DOHH2 (cell line): ENCODE data around the gene HMCN2.
"Not testable (repeated sequence)": the region's sequence is repeated elsewhere in the genome, so short reads cannot be mapped to it uniquely, and the experiment has no call there.

Experiments
- H3F3A ChIP-seq: fragments of 200-600 bp; sonication (generic), shearing (Covaris generic); 2 replicates; pipeline ENCODE4 v1.6.0; 2016; ENCODE audit warnings: antibody characterized with exemption, mild to moderate bottlenecking; ENCODE audit not compliant: control insufficient read depth, insufficient read depth
- H3K27ac ChIP-seq: fragments of 200-600 bp; sonication (generic); 2 replicates; pipeline ENCODE4 v1.5.1; 2014; ENCODE audit warnings: low read depth, mild to moderate bottlenecking, low read length, moderate library complexity
- H3K27me3 ChIP-seq: fragments of 200-600 bp; sonication (generic); 2 replicates; pipeline ENCODE4 v1.6.1; 2014; ENCODE audit warnings: mild to moderate bottlenecking, low read length, mixed read lengths; ENCODE audit not compliant: control insufficient read depth
- H3K36me3 ChIP-seq: fragments of 200-600 bp; sonication (generic); 2 replicates; pipeline ENCODE4 v1.6.1; 2014; ENCODE audit warnings: mild to moderate bottlenecking, low read length, moderate library complexity, mixed read lengths; ENCODE audit not compliant: control insufficient read depth
- H3K4me1 ChIP-seq: fragments of 200-600 bp; sonication (generic); 2 replicates; pipeline ENCODE4 v1.6.1; 2014; ENCODE audit warnings: mild to moderate bottlenecking, low read length, mixed read lengths; ENCODE audit not compliant: control insufficient read depth
- H3K4me2 ChIP-seq: fragments of 200-600 bp; sonication (generic); 2 replicates; pipeline ENCODE4 v1.6.0; 2014; ENCODE audit warnings: mild to moderate bottlenecking, low read length, moderate library complexity
- H3K4me3 ChIP-seq: fragments of 200-600 bp; sonication (generic); 2 replicates; pipeline ENCODE4 v1.5.1; 2014; ENCODE audit warnings: mild to moderate bottlenecking, low read length, mixed read lengths
- H3K79me2 ChIP-seq: fragments of 200-600 bp; sonication (generic); 2 replicates; pipeline ENCODE4 v1.6.1; 2014; ENCODE audit warnings: mild to moderate bottlenecking, low read length, mixed read lengths; ENCODE audit not compliant: control insufficient read depth
- H3K9me2 ChIP-seq: fragments of 200-600 bp; sonication (generic); replicated peaks from 2 replicates; pipeline ENCODE4 v1.6.1; 2014; ENCODE audit warnings: mild to moderate bottlenecking, low read length, mixed read lengths; ENCODE audit not compliant: control insufficient read depth
- H3K9me3 ChIP-seq: fragments of 200-600 bp; sonication (generic); 2 replicates; pipeline ENCODE4 v1.6.1; 2014; ENCODE audit warnings: antibody characterized with exemption, low read length, mixed read lengths; ENCODE audit not compliant: control insufficient read depth, insufficient read depth
- H4K20me1 ChIP-seq: fragments of 200-600 bp; sonication (generic); 2 replicates; pipeline ENCODE4 v1.6.0; 2014; ENCODE audit warnings: low read depth, mild to moderate bottlenecking, antibody characterized with exemption, low read length, moderate library complexity; ENCODE audit not compliant: control insufficient read depth, insufficient read depth
- CTCF ChIP-seq: fragments of 200-600 bp; sonication (generic); IDR thresholded peaks from one replicate; pipeline ENCODE4 v1.5.1; 2014; ENCODE audit warnings: antibody characterized with exemption, mild to moderate bottlenecking, low read depth, low read length; ENCODE audit not compliant: poor library complexity, severe bottlenecking
- EZH2phosphoT487 ChIP-seq: fragments of 200-600 bp; sonication (generic); IDR thresholded peaks from 2 replicates; pipeline ENCODE4 v1.6.1; 2017; ENCODE audit warnings: borderline replicate concordance, mild to moderate bottlenecking, antibody characterized with exemption, low read length, moderate library complexity, mixed read lengths

HMCN2 gene

DNA sequence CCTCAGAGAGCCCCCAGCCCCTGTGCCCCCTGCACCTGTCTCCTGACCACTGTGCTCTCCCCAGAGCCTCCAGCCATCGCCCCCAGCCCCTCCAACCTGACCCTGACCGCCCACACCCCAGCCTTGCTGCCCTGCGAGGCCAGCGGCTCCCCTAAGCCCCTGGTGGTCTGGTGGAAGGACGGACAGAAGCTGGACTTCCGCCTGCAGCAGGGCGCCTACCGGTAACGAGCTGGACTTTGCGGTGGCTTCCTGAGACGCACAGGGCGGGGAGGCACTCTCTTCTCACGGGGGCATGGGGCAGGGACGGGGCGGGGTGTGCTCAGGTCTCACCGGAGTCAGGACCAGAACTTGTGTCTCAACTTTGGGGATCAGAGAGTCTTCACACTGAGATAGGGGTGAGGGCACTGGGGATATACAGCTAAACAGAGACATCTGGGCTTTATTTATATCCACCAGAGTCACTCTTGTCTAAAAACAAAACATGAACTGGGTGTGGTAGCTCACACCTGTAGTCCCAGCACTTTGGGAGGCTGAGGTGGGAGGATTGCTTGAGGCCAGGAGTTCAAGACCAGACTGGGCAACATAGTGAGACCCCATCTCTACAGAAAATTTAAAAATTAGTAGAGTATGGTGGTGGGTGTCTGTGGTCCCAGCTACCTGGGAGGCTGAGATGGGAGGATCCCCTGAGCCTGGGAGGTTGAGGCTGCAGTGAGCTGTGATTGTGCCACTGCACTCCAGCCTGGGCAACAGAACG is 133.1 kb downstream of the HMCN2 start:
- H3K4me2 ChIP-seq = no peak overlapping the region
- no peaks in the 10 kb centered on the region for H3K9me2 ChIP-seq
- H3K27ac ChIP-seq = no peak overlapping the region
- H4K20me1 ChIP-seq = no peaks in the 10 kb centered on the region
- no peak for TF ChIP-seq EZH2phosphoT487
- no peak for TF ChIP-seq CTCF
- H3K4me1 ChIP-seq = no peaks in the 10 kb centered on the region
- H3K9me3 ChIP-seq = no peaks in the 10 kb centered on the region
- no peaks in the 10 kb centered on the region for H3K79me2 ChIP-seq
- H3K36me3 ChIP-seq = no peaks in the 10 kb centered on the region
- no peaks in the 10 kb centered on the region for H3F3A ChIP-seq
- no peak overlapping the region for H3K4me3 ChIP-seq
- no peaks in the 10 kb centered on the region for H3K27me3 ChIP-seq

- Histone ChIP-seq H3K36me3 (no peaks in the 10 kb centered on the region), H3K27ac (no peak overlapping the region), H3F3A (no peaks in the 10 kb centered on the region), H3K4me1 (no peaks in the 10 kb centered on the region), H4K20me1 (no peaks in the 10 kb centered on the region), H3K79me2 (no peaks in the 10 kb centered on the region), H3K9me2 (no peaks in the 10 kb centered on the region), H3K9me3 (no peaks in the 10 kb centered on the region), H3K27me3 (no peaks in the 10 kb centered on the region), H3K4me2 (no peak overlapping the region), H3K4me3 (no peak overlapping the region)
- no peak for TF ChIP-seq EZH2phosphoT487
- TF ChIP-seq CTCF = no peak
Observed at GRCh38 chr9:130399768-130400167, 134.2 kb downstream of the HMCN2 start.

GRCh38 chr9:130400870-130401269 is 135.3 kb downstream of the HMCN2 start:
- Histone ChIP-seq H4K20me1 (no peaks in the 10 kb centered on the region), H3K27me3 (no peaks in the 10 kb centered on the region), H3K4me2 (no peak overlapping the region), H3K4me3 (no peak overlapping the region), H3K27ac (no peak overlapping the region), H3K79me2 (no peaks in the 10 kb centered on the region), H3K9me2 (no peaks in the 10 kb centered on the region), H3K4me1 (no peaks in the 10 kb centered on the region), H3F3A (no peaks in the 10 kb centered on the region), H3K9me3 (no peaks in the 10 kb centered on the region), H3K36me3 (no peaks in the 10 kb centered on the region)
- no peak for TF ChIP-seq EZH2phosphoT487
- no peak for TF ChIP-seq CTCF

GRCh38 chr9:130401742-130402141 is 136.2 kb downstream of the HMCN2 start:
- not testable (repeated sequence) for H3K4me2 ChIP-seq, H3K27ac ChIP-seq, H3F3A ChIP-seq, H3K4me1 ChIP-seq, H3K27me3 ChIP-seq, H3K4me3 ChIP-seq, H3K9me2 ChIP-seq, H3K9me3 ChIP-seq, H3K36me3 ChIP-seq, H4K20me1 ChIP-seq, H3K79me2 ChIP-seq
